Mesothelial cell of epicardium (in vitro differentiated cells): Measurements from ENCODE around the gene SPATA12. TPM values are rescaled to one million over a fixed set of nuclear protein-coding genes. Genes with fewer than 3 reads are reported as not detected.
A peak's percentile ranks its signal among the peaks of the same experiment; 100 is the strongest.

Experiments
- DNase-seq, 2 experiments: peaks; one replicate each; pipeline ENCODE4 v3.0.0; 2021; ENCODE audit warnings: low spot score in 2 of 2; ENCODE audit not compliant: unreplicated experiment in 2 of 2
- H3K27ac Mint-ChIP-seq: 2 replicates; pipeline ENCODE4 v1.8.0; 2021; ENCODE audit warnings: mixed read lengths
- H3K27me3 Mint-ChIP-seq: 2 replicates; pipeline ENCODE4 v1.8.0; 2021; ENCODE audit warnings: low read depth, mixed read lengths
- H3K36me3 Mint-ChIP-seq: 2 replicates; pipeline ENCODE4 v1.8.0; 2021; ENCODE audit warnings: mixed read lengths
- H3K4me1 Mint-ChIP-seq: 2 replicates; pipeline ENCODE4 v1.8.0; 2021; ENCODE audit warnings: mixed read lengths
- H3K4me3 Mint-ChIP-seq: 2 replicates; pipeline ENCODE4 v1.8.0; 2021; ENCODE audit warnings: mild to moderate bottlenecking, moderate library complexity, mixed read lengths
- H3K9me3 Mint-ChIP-seq: 2 replicates; pipeline ENCODE4 v1.8.0; 2021; ENCODE audit warnings: mixed read lengths
- CTCF ChIP-seq: fragments of 200-600 bp; sonication (generic); IDR thresholded peaks from one replicate; pipeline ENCODE4 v1.5.0; 2021; ENCODE audit warnings: antibody characterized with exemption; ENCODE audit not compliant: unreplicated experiment
- total RNA-seq: library from RNA; stranded (reverse); gene quantifications from 3 replicates; pipeline ENCODE4 v1.2.1, GENCODE V29; 2021

SPATA12 gene
- total RNA-seq, 1 donor from 2014 or later: not detected

GRCh38 chr3:57068437-57069089 lies 8.1 kb downstream of the SPATA12 start:
- Mint-ChIP-seq H3K4me3 (no peak overlapping the region), H3K9me3 (peaks cover 3% of the 10 kb centered on the region), H3K27ac (peak overlapping the region; percentile 23), H3K4me1 (peaks cover 4% of the 10 kb centered on the region), H3K36me3 (peaks cover 6% of the 10 kb centered on the region), H3K27me3 (no peaks in the 10 kb centered on the region)
- no peak for TF ChIP-seq CTCF
- no peak for DNase-seq

- DNase-seq: no peak
- no peak overlapping the region for H3K27ac Mint-ChIP-seq
- no peak overlapping the region for H3K4me3 Mint-ChIP-seq
- H3K36me3 Mint-ChIP-seq: peaks cover 6% of the 10 kb centered on the region
- TF ChIP-seq CTCF: no peak
- peaks cover 4% of the 10 kb centered on the region for H3K4me1 Mint-ChIP-seq
- no peaks in the 10 kb centered on the region for H3K27me3 Mint-ChIP-seq
- peaks cover 3% of the 10 kb centered on the region for H3K9me3 Mint-ChIP-seq
These were observed 9.0 kb downstream of the SPATA12 start for GRCh38 chr3:57069503-57069902.

- H3K4me1 Mint-ChIP-seq: peaks cover 3% of the 10 kb centered on the region
- H3K27me3 Mint-ChIP-seq: no peaks in the 10 kb centered on the region
- TF ChIP-seq CTCF: no peak
- peaks cover 6% of the 10 kb centered on the region for H3K36me3 Mint-ChIP-seq
- H3K27ac Mint-ChIP-seq: no peak overlapping the region
- no peak overlapping the region for H3K4me3 Mint-ChIP-seq
- peaks cover 3% of the 10 kb centered on the region for H3K9me3 Mint-ChIP-seq
- DNase-seq: no peak
These were observed 13.2 kb downstream of the SPATA12 start for GRCh38 chr3:57073628-57074027.

GRCh38 chr3:57074135-57074534 lies 13.7 kb downstream of the SPATA12 start:
- Mint-ChIP-seq H3K27ac (no peak overlapping the region), H3K9me3 (peaks cover 3% of the 10 kb centered on the region), H3K36me3 (peaks cover 6% of the 10 kb centered on the region), H3K27me3 (no peaks in the 10 kb centered on the region), H3K4me3 (no peak overlapping the region), H3K4me1 (peaks cover 2% of the 10 kb centered on the region)
- no peak for TF ChIP-seq CTCF
- DNase-seq: no peak

- H3K9me3 Mint-ChIP-seq: no peaks in the 10 kb centered on the region
- peaks cover 2% of the 10 kb centered on the region for H3K4me1 Mint-ChIP-seq
- no peak for DNase-seq
- no peak for TF ChIP-seq CTCF
- H3K4me3 Mint-ChIP-seq: no peak overlapping the region
- H3K36me3 Mint-ChIP-seq: peaks cover 4% of the 10 kb centered on the region
- peaks cover 8% of the 10 kb centered on the region for H3K27me3 Mint-ChIP-seq
- no peak overlapping the region for H3K27ac Mint-ChIP-seq
These were observed 16.0 kb downstream of the SPATA12 start for GRCh38 chr3:57076422-57076951.
